Panc1 (cell line): ENCODE measurements around the gene RNF220. TPM values are rescaled to one million over a fixed set of nuclear protein-coding genes. Genes with fewer than 3 reads are reported as not detected.

Source experiments
- ATAC-seq: fragments of 200-7000 bp; cut with Tn5 transposase; 2 replicates; pipeline ENCODE4 v1.9.1; 2020; ENCODE audit warnings: mild to moderate bottlenecking, moderate library complexity
- BruUV-seq: library from RNA; stranded (reverse); fragments of 400-500 nt; replicated peaks from 2 replicates; lab custom pipeline; 2021; lab: Mats Ljungman, UMichigan
- CTCF ChIA-PET: fragments of 300-600 bp; sonication (Branson Sonifier 250); formaldehyde crosslinking; loops from one replicate; lab custom pipeline; 2022; ENCODE audit warnings: antibody characterized with exemption; lab: Charles Lee
- POLR2A ChIA-PET: fragments of 300-600 bp; sonication (Branson Sonifier 250); formaldehyde crosslinking; loops from one replicate; lab custom pipeline; 2022; ENCODE audit warnings: antibody characterized with exemption; lab: Charles Lee
- DNase-seq: peaks from one replicate; pipeline ENCODE4 v3.0.0-alpha.2; 2010; ENCODE audit warnings: low read depth, low spot score
- H3K27ac ChIP-seq: 2 replicates; pipeline ENCODE4 v1.5.1; 2011; ENCODE audit warnings: mild to moderate bottlenecking, low read length, inconsistent platforms
- H3K27me3 ChIP-seq: fragments of 200-500 bp; sonication (Bioruptor generic); 2 replicates; pipeline ENCODE4 v1.6.0; 2014; ENCODE audit warnings: low read length, inconsistent platforms; ENCODE audit not compliant: control insufficient read depth, insufficient read depth
- H3K36me3 ChIP-seq: fragments of 200-500 bp; sonication (Bioruptor generic); 2 replicates; pipeline ENCODE4 v1.5.1; 2014; ENCODE audit warnings: inconsistent platforms, mild to moderate bottlenecking, low read length, moderate library complexity; ENCODE audit not compliant: control insufficient read depth, insufficient read depth
- H3K4me1 ChIP-seq: 2 replicates; pipeline ENCODE4 v1.5.1; 2011; ENCODE audit warnings: inconsistent platforms, mild to moderate bottlenecking, low read length, moderate library complexity; ENCODE audit not compliant: control insufficient read depth, insufficient read depth
- H3K4me3 ChIP-seq, 2 experiments: 2 replicates each; pipeline ENCODE4 v1.5.1; 2011 to 2012; ENCODE audit warnings: low read depth in 2 of 2, low read length in 2 of 2, mild to moderate bottlenecking in 2 of 2, inconsistent platforms in 1 of 2, moderate library complexity in 1 of 2
- H3K9me3 ChIP-seq: fragments of 200-500 bp; sonication (Bioruptor generic); 2 replicates; pipeline ENCODE4 v1.5.1; 2014; ENCODE audit warnings: low read depth, mild to moderate bottlenecking, inconsistent platforms, low read length, moderate library complexity; ENCODE audit not compliant: control insufficient read depth, insufficient read depth
- POLR2AphosphoS5 ChIP-seq: IDR thresholded peaks from 2 replicates; pipeline ENCODE4 v1.6.1; 2012; ENCODE audit warnings: mild to moderate bottlenecking, low read depth, low read length, moderate library complexity
- SIN3A ChIP-seq: IDR thresholded peaks from 2 replicates; pipeline ENCODE4 v1.6.1; 2012; ENCODE audit warnings: low read depth, mild to moderate bottlenecking, low read length, moderate library complexity, borderline replicate concordance; ENCODE audit not compliant: insufficient read depth
- TCF7L2 ChIP-seq: IDR thresholded peaks from 2 replicates; pipeline ENCODE4 v1.6.1; 2011; ENCODE audit warnings: mild to moderate bottlenecking, low read depth, low read length, inconsistent platforms
- in situ Hi-C: cut with HindIII; loops from 2 replicates; pipeline ENCODE4 v1.10.0; 2016; ENCODE audit warnings: low sequenced_read_pairs, low pct_unique_long_range_greater_than_20kb
- intact Hi-C: fragments of 100-400 bp; cut with micrococcal nuclease; formaldehyde crosslinking; loops from one replicate; pipeline ENCODE4 v1.10.0; 2022; ENCODE audit not compliant: unreplicated experiment
- total RNA-seq: library from RNA; stranded (reverse); gene quantifications from one replicate; pipeline ENCODE4 v1.2.1, GENCODE V29; 2021; ENCODE audit not compliant: unreplicated experiment
- TF ChIP-seq, protein P1 (sequence below): fragments of 450-650 bp; IDR thresholded peaks from 2 replicates; pipeline ENCODE4 v1.5.1; 2017; ENCODE audit warnings: mild to moderate bottlenecking
- TF ChIP-seq, protein P2 (sequence below), 2 experiments: IDR thresholded peaks; 2 replicates each; pipeline ENCODE4 v1.6.1; 2011 to 2012; ENCODE audit warnings: low read depth in 2 of 2, control low read depth in 1 of 2, low read length in 1 of 2, mild to moderate bottlenecking in 1 of 2, moderate library complexity in 1 of 2; ENCODE audit not compliant: insufficient read depth in 1 of 2

The RNF220 gene
- total RNA-seq, 1 experiment from 2014 or later: 64.9 TPM

DNA sequence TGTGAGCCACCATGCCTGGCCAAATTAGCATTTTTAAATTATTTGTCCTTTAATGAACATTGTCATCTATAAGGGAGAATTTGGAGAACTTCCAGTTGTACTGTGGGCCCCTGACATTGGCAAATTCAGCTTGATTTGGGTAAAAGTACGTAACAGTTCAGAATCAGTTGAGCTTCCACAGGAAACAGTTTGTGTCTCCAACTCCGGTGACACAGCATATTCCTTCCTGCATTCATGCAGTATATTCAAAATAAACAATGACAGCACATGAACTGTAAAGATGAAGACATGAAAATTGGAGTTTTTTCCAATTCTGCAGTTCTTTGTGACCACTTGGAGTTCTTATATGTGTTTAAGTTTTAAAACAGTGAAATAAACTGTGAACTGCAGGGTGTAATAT lies 28.2 kb downstream of the RNF220 start:
- no peaks in the 10 kb centered on the region for H3K27me3 ChIP-seq
- BruUV-seq: no TSS peak
- H3K9me3 ChIP-seq: no peaks in the 10 kb centered on the region
- peak overlapping the region; percentile 48; the same call in 1 of the 2 replicates for H3K27ac ChIP-seq
- DNase-seq (no peak), ATAC-seq (no peak)
- H3K4me3 ChIP-seq: no peak overlapping the region
- POLR2A ChIA-PET: interaction anchor here (0.6 kb wide), 1 partner anchor 30 kb away, joined by 5 read pairs; no protein-coding TSS in a partner anchor
- H3K4me1 ChIP-seq: peaks cover 32% of the 10 kb centered on the region
- CTCF ChIA-PET: no interaction called here
- H3K36me3 ChIP-seq: no peaks in the 10 kb centered on the region
- TF ChIP-seq, protein P1, sequence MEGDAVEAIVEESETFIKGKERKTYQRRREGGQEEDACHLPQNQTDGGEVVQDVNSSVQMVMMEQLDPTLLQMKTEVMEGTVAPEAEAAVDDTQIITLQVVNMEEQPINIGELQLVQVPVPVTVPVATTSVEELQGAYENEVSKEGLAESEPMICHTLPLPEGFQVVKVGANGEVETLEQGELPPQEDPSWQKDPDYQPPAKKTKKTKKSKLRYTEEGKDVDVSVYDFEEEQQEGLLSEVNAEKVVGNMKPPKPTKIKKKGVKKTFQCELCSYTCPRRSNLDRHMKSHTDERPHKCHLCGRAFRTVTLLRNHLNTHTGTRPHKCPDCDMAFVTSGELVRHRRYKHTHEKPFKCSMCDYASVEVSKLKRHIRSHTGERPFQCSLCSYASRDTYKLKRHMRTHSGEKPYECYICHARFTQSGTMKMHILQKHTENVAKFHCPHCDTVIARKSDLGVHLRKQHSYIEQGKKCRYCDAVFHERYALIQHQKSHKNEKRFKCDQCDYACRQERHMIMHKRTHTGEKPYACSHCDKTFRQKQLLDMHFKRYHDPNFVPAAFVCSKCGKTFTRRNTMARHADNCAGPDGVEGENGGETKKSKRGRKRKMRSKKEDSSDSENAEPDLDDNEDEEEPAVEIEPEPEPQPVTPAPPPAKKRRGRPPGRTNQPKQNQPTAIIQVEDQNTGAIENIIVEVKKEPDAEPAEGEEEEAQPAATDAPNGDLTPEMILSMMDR: no peak
- TF ChIP-seq TCF7L2: no peak
- in situ Hi-C loops: no loop called here
- intact Hi-C loops: no loop called here

DNA sequence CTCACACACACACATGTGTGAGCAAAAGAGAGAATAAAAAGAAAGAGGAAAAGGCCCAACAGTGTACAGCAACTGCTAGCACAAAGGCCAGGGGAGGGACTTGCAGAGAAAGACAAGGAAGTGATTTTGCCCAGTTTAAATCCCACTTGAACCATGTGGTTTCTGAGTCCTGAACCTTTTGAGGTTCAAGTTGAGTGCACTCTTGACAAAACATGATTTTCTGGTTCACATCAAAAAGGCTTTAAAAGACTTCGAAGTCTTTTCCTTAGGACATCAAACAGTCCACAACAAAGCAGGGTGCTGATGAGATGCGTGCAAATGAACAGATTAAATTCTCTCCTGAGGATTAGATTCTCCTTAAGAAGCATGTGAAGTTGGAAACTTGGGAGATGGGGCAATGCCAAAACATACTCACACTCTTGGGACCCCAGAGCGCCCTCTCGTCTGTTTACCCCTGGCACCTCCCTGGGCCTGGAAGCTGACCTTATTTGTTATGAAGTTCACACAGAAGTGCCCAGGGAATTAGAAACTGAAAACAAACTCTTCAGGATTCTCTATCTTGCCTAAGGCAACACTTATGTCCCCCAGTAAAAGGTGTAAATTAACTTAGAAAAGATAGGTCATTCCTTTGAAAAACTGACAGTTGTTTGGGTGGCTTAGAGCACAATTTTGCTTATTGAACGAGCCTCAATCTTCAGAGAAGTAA lies 31.5 kb downstream of the RNF220 start:
- DNase-seq: no peak
- Histone ChIP-seq H3K27me3 (no peaks in the 10 kb centered on the region), H3K4me3 (peak overlapping the region; percentile 19 to 36), H3K27ac (peak overlapping the region; percentile 86), H3K4me1 (peaks cover 26% of the 10 kb centered on the region), H3K9me3 (no peaks in the 10 kb centered on the region), H3K36me3 (no peaks in the 10 kb centered on the region)
- intact Hi-C loops (no loop called here), in situ Hi-C loops (no loop called here)
- TF ChIP-seq POLR2AphosphoS5 (no peak), TCF7L2 (no peak), SIN3A (no peak)
- TF ChIP-seq, protein P1: no peak
- TF ChIP-seq, protein P2, sequence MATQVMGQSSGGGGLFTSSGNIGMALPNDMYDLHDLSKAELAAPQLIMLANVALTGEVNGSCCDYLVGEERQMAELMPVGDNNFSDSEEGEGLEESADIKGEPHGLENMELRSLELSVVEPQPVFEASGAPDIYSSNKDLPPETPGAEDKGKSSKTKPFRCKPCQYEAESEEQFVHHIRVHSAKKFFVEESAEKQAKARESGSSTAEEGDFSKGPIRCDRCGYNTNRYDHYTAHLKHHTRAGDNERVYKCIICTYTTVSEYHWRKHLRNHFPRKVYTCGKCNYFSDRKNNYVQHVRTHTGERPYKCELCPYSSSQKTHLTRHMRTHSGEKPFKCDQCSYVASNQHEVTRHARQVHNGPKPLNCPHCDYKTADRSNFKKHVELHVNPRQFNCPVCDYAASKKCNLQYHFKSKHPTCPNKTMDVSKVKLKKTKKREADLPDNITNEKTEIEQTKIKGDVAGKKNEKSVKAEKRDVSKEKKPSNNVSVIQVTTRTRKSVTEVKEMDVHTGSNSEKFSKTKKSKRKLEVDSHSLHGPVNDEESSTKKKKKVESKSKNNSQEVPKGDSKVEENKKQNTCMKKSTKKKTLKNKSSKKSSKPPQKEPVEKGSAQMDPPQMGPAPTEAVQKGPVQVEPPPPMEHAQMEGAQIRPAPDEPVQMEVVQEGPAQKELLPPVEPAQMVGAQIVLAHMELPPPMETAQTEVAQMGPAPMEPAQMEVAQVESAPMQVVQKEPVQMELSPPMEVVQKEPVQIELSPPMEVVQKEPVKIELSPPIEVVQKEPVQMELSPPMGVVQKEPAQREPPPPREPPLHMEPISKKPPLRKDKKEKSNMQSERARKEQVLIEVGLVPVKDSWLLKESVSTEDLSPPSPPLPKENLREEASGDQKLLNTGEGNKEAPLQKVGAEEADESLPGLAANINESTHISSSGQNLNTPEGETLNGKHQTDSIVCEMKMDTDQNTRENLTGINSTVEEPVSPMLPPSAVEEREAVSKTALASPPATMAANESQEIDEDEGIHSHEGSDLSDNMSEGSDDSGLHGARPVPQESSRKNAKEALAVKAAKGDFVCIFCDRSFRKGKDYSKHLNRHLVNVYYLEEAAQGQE (IDR thresholded peaks at IDR 0.05; ENCODE audit: insufficient read depth in 1 of 2, low read depth in 2 of 2, low read length in 1 of 2): no peak
- CTCF ChIA-PET: no interaction called here
- no TSS peak for BruUV-seq
- POLR2A ChIA-PET: interaction anchor here (0.6 kb wide), 1 partner anchor 285 kb away, joined by 3 read pairs; no protein-coding TSS in a partner anchor
- ATAC-seq: peak; percentile 74
